GM19468 (cell line): Measurements from ENCODE around the gene EEF1AKMT3.

Experiments
- ATAC-seq: cut with Tn5 transposase; IDR thresholded peaks from one replicate; pipeline ENCODE4 v1.9.1; 2021; ENCODE audit warnings: mild to moderate bottlenecking, moderate library complexity, moderate number of reproducible peaks; ENCODE audit not compliant: unreplicated experiment; ENCODE audit errors: extremely low read depth

Gene EEF1AKMT3

DNA sequence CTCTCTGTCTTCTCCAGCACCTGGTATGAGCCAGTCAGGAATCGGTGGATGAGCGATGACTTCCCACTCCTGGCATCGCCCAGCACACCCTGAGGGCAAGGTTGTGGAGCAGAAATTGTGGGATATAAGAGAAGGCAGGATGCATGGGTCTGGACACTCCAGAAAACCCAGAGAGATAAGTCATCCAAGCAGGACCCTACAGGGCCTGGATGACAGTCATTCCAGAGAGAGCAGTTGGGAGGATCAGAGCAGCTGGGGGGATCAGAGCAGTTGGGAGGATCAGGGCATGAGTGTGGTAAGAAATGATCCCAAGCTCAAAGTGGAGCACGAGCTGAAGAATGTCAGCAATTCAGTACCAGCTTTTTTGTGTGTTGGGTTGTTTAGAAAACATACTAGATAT is 37.8 kb upstream of the EEF1AKMT3 start:
- ATAC-seq, result no peak

DNA sequence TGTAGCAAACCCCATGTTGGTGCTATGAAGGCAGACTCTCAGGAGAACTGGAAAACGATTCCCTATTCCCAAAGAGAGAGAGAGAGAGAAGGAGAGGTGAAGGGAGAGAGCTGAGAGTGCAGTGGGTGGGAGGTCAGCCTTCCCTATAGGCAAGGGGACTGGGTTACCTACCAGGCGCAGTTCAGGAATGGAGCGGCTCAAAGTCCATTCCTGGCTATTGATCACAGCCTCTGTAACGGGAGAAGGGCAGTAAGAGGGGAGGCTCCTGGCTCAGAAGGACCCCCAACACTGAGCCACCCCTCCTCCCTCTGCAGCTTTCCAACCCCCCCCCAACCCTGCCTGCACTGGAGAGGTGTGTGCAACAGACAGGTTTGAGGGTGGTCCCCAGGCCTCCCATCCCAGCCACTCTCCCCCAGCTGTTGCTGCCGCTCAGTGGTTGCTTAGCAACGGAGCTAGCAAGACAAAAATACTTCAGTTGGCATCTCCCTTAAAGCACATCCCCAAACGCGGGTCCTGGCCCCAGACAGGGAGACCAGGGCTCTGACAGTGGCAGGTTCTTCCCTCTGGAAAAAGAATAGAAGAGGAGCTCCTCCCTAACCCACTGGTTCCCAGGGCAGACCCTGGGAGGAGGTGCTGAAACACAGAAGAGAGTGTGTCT is 37.1 kb upstream of the EEF1AKMT3 start:
- ATAC-seq, result no peak

DNA sequence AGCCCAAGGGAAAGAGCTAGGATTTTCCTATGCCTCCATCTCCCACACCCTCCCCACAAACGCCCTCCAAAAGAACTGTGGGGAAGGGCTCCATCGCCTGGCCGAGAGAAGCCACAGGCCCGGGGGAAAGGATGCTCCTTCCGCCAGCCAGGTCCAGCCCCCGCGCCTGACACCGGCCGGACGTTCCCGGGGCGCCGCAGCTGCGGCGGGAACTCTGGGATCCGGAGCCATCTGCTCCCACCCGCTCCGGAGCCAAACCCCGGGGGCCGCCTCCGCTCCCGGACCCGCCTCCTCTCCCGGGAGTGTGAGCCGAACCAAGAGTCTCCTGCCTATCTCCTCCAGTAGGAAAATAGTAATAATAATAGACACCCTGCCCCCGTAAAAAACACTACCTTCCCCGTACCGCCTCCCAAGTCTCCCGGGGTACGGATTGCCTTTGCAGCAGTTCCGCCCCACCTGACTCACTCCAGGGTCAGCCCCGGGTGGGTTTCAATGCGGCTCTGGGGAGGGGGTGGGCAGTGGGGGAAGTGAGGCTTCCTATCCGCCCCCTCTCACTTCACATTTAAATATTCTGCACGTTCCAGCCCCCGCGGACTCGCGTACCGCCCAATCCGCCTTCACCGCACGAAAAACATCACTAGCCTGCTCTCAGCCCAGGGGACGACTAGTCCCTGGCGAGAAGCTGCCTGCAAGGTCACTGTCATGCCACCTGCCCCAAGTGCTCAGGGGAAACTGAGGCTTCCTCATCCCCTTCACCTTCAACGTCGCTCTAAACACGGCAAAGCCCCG is 36.3 kb upstream of the EEF1AKMT3 start:
- no peak for ATAC-seq

DNA sequence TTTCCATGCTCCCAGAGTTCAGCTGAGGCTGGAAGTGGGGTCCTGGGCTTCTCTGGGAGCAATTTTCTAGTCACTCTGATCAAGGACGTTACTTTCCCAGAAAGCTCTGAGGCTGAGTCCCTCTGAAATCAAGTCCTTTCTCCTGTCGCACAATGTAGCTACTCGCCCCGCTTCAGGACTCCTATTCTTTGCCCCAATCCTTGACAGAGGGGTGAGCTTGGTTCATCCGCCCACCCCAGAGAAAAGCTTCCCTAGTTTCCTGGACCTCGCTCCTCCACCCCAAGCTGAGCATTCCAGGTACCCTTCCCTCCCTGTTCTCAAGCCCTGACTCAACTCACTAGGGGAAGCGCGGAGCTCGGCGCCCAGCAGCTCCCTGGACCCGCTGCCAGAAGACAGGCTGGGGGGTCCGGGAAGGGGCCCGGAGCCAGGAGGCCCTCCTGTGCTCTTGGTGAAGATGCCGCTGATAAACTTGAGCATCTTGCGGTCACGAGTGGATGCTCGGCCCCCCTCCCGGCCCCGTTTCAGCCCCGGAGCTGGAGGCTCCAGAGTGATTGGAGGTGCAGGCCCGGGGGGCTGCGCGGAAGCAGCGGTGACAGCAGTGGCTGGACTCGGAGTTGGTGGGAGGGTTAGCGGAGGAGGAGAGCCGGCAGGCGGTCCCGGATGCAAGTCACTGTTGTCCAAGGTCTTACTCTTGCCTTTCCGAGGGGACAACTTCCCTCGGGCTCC is 35.5 kb upstream of the EEF1AKMT3 start:
- ATAC-seq, result no peak

DNA sequence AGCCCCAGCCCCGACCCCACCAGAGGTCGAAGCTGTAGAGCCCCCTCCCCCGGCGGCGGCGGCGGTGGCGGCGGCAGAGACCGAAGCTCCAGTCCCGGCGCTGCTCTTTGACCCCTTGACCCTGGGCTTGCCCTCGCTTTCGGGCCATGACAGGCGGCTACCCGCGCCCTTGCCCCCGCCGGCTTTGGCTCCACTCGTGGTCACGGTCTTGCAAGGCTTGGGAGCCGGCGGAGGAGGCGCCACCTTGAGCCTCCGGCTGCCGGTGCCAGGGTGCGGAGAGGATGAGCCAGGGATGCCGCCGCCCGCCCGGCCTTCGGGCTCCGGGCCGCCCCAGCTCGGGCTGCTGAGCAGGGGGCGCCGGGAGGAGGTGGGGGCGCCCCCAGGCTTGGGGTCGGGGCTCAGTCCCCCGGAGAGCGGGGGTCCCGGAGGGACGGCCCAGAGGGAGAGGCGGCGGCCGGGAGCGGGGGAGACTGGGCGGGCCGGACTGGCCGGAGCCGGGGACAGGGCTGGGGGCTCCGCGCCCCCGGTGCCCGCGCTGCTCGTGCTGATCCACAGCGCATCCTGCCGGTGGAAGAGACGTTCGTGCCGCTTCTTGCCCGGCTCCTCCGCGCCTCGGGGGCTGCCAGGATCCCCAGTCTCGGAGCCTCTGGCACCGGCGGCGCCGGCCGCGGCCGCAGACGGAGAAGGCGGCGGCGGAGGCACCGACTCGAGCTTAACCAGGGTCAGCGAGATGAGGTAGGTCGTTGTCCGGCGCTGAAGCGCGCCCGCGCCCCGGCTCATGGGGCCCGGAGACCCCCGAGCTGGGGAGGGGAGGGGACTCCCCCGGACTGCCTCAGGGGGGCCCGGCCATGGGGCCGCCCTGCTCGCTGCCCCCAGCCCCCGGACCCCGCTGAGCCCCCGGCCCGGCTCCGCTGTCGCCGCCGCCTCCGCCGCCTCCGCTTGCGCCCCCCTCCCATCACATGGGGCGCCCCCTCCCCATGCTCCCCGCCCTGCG is 34.6 kb upstream of the EEF1AKMT3 start:
- ATAC-seq, result no peak

DNA sequence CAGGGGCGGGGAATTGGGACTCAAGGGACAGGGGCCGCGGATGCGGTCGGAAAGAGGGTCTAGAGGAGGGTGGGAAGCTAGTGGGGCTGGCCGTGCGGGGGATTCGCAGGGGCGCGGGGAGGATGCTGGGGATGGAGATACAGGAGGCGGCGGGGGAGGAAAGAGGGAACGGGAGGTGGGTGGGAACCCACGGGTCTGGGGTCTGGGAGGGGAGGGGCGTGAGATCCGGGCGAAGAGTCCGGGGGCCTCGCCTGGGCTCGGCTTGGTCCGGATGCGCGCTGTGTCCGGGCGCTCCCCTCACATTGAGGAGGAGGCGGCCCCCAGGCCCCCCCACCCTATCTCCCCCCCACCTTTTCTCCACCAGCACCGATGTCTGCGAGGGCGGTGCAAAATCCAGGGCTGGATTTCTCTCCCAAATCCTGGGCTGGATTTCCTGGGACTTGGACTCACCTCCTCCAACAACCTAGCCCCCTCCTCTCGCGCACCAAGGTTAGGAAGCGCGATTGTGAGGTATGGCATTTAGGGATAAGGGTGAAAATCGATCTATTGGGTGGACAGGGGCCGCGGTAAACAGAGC is 33.7 kb upstream of the EEF1AKMT3 start, which contains the start of gene AGAP2:
TSS of gene AGAP2 (minus strand) at position 82 of the 577 bp plus-strand sequence. CDS start 496 bp downstream, outside the sequence.
- ATAC-seq, result no peak

DNA sequence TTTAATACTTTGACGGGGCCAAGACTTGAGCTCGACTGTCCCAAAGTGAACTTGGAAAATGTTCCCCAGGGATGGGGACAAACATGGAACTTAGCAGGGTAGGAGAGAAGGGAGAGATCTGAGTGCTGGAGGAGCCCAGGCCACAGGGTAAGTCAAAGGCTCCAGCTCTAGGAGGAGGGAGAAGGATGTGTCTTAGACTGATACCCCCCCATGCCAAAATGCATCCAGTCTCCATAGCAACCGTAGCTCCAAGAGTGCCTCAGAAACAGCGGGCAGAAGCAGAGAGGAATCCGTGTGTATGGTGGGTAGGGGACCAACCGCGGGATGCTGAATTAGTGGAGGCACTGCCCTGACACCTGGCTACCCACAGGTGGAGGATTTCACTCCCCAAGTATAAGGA is 33.0 kb upstream of the EEF1AKMT3 start:
- no peak for ATAC-seq

DNA sequence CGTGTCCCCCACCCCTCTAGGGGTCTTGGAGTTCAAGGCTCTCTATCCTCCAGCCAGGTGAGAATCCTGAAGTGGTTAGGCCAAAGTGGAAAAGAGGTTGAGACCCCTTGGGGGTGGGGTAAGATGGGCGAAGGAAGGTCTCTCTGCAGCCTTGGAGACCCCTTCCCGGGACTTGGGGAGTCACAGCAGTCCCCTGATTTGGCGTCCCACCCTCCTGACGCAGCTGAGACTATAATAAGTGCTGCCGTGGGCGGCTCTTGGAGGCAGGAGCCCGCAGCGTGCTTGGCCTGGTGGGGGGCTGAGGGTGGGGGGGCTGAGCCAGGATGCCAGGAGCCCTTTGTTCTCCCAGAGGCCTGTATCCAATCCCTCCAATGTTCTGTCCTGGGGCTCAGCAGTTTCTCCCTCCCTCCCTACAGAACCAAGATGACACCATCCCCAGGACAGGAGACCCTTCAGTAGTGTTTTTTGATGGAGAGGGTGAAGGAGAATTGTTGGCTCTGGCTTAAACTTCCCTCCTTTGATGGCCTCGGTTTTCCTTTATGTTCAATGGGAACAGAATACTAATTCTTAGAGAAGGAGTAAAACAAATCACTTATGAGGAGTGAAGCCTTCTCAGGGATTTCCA is 32.4 kb upstream of the EEF1AKMT3 start:
- no peak for ATAC-seq

DNA sequence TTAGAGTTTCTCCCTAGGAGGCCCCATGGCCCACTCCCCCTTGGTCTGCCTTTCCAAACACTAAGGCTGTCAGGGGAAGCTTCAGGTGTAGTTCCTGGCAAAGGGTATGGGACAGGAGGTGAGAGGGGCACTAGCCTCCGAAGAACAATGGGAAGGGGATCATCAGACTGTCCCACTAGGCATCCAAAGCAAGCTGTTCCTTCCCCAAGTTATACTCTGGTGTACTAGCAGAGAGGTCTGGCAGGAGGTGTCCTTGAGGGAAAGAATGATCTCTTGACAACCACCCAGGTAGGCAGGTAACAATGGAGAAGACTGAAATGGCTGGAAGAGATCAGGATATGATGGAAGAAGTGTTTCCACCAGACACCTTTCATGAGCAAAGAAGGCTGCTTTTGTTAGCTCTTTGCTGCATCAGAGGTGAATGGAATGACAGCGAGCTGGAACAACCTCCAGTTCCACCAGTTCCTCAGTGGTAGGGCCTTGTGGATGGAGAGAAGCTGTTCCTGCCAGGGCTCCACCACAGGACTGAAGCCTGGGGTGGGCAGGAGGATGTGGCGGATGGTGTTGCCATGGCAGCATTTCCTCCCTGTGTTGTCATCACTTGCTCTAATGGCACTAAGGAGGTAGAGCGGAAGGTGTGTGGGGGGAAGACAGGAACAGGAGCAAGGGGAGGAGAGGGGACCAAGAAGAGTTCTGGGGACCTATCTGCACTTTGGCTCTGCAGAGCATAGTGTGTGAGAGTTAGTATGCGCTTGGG is 31.6 kb upstream of the EEF1AKMT3 start:
- ATAC-seq, result peak; percentile 38

DNA sequence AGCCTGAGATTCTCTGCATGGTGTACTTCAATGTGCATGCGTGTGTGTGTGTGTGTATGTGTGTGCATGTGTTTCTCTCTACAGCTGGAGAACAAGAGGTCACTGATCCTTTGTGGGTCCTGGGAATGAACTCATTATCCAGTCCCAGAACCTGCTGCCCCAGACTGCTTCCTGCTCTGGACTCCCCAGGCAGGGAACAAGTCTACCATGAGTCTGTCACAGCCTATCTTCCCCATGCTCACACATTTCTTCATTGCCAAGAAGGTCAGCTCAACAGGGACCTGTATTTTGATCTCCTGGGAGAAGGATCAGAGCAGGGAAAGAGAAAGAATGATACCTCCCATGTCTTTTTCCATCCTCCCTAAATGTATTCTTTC is 31.0 kb upstream of the EEF1AKMT3 start:
- ATAC-seq, result no peak

DNA sequence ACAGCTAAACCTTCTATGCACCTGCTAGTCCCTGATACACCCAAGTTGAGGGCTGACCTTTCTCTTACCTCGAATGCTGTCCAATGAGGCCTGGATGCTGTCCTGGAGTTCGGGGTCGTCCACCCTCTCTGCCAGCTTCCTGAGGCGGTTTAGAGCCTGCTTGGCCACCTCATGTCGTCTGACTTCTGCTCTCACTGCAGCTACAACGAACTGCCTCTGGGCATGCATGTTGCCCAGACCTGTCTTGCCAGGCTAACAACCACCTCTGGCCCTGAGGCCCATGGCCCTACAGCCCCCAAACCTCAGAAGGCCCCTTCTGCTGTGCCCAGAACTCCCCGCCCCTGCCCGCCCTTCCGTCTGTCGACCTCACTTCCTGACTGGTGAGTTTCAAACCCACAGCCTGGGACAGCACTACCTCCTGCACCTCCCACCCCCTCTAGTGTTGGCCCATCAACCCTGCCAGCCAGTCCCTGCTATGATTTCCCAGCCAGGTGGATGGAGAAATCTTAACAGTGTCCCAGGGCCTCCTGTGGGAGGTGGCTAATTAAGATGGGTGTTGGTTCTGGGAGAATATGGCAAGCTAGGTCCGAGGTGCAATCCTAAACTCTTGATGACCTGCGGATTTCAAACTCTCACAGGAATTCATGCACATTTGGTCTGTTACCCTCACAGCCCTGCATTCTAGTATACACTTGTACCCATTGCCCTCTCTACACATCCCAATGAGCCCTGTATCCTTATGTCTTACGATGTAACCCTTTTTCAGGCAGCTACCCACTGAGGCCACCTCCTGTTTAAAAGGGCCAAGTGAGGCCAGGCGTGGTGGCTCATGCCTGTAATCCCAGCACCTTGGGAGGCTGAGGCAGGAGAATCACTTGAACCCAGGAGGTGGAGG is 30.3 kb upstream of the EEF1AKMT3 start:
- ATAC-seq, result peak; percentile 36

DNA sequence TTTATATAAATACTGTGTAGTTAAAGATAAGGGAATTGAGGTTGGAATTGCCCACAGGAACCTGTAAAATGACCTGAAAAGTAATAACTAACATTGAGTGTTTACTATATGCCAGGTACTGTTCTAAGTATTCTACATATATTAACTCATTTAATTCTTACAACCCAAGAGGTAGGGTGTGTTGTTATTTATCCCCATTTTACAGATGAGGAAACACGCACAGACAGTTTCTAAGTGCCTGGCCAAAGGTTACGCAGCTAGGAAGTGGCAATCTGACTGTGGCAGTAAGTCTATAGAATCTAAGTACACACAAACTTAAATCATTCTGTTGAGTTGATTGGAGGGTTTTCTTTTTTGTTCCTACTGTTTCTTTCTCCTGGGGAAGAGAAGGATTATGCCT is 28.6 kb upstream of the EEF1AKMT3 start:
- ATAC-seq, result no peak

DNA sequence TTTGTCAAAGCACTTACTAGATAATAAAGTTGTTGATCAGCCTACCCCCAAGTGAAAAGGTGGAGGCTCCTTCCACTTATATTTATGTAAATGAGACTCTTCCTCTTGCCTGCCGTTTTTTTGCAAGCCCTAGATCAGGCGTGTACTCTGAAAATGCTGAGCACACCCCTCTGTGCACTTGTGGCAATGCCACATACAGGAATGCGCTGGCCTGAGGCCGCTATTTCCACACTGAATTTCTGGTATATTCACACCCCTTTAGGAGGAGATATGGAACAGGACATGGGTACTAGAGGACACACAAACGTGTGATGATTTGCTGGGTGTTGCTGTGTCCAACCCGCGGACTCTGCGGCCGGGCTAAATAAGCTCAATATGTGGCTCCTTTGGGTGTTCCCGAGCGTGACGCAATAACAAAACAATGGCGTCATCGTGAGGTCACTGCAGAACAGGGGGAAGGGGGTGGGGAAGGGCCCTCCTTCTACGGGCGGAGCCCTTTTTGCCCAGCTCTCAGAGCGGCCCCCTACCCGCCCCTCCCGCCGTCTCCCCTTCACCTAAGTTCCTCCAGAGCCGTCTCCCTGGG is 28.1 kb upstream of the EEF1AKMT3 start:
- ATAC-seq, result no peak

DNA sequence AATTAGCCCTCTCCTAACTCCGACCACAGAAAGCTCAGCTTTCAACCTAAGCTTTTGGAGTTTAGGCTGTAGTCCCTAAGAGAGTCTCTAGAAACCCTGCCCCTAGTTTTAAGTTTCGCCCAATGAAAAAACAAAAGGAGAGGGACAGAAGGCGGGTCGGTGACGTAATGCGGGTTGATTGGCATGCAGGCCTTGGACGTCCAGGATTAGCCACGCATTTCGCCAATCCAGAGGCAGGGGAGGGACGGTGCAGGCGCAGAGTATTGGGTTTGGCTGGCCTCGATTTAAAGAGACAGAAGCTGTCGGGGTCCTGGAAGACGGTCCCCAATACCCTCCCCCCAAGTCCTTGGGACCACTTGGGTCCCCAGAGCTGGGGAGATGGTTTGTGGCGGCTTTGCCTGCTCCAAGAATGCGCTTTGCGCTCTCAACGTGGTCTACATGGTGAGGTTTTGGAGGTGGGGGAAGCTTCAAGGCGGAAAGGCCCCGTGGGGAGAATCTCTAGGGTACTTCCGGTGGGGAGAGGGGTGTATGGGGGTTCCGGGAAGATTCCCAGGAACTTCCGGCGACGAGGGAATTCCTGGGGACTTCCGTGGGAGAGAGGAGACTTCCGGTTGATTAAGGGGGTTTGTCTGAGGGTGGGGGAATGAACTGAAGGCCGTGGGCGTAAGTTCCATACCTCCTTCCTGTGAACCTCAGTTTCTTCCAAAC is 27.5 kb upstream of the EEF1AKMT3 start, which contains the start of gene TSPAN31:
TSS of gene TSPAN31 (plus strand) at position 263 of the 708 bp plus-strand sequence. CDS start at position 379, 116 bp downstream.
- peak; percentile 70 for ATAC-seq

DNA sequence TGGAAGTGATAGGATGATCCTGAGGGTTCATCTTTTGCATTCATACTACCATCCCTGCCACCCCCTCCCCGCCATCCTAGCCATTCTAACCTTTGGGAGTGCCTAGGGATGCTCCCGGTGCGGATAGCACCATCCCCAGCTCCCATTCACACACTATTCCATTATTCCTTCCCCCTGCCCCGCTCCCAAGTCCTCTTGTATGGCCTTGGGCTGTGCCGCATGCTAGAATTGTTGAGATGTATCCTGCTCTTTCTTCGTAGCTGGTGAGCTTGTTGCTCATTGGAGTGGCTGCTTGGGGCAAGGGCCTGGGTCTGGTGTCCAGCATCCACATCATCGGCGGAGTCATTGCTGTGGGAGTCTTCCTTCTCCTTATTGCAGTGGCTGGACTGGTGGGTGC is 26.9 kb upstream of the EEF1AKMT3 start:
- no peak for ATAC-seq

DNA sequence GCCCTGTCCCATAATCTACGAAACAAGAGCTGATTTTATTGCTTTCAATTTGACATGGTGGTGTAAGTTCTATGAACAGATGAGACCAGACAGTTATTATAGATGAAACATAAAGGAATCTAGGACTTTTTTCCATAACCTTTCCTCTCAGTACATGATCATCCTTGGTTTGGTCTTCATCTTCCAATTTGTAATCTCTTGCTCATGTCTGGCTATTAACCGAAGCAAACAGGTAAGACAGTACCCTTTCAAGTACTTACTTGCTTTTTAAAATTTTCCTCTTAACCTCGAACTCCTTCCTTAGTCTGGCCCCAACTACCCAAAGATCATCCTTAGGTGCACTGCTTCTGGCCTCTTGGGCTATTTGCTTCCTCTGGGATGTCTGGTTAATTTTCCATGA is 26.4 kb upstream of the EEF1AKMT3 start:
- no peak for ATAC-seq
